NCI-H2081 (cell line): ENCODE results near the gene ORC4.
"Not testable (repeated sequence)": the region's sequence is repeated elsewhere in the genome, so short reads cannot be mapped to it uniquely, and the experiment has no call there.

Source experiments
- DNase-seq, 2 experiments: peaks; one replicate each; lab custom pipeline; 2025; lab: John Stamatoyannopoulos, UW

Gene ORC4

GRCh38 chr2:148014616-148015015 is 5.9 kb downstream of the ORC4 start:
- no peak for DNase-seq

- no peak for DNase-seq
Observed at GRCh38 chr2:148013876-148014275, 6.7 kb downstream of the ORC4 start.

GRCh38 chr2:148008411-148008810 is 12.1 kb downstream of the ORC4 start:
- DNase-seq: not testable (repeated sequence)

- no peak for DNase-seq
Observed at GRCh38 chr2:148007219-148007900, 13.2 kb downstream of the ORC4 start.

- no peak for DNase-seq
Observed at GRCh38 chr2:148006249-148007007, 14.1 kb downstream of the ORC4 start.

GRCh38 chr2:148002420-148002819 is 18.1 kb downstream of the ORC4 start:
- not testable (repeated sequence) for DNase-seq

- no peak for DNase-seq
Observed at GRCh38 chr2:148000095-148000494, 20.4 kb downstream of the ORC4 start.

GRCh38 chr2:147999126-147999525 is 21.4 kb downstream of the ORC4 start:
- no peak for DNase-seq

GRCh38 chr2:147998203-147998602 is 22.3 kb downstream of the ORC4 start:
- DNase-seq: no peak

- DNase-seq: no peak
Observed at GRCh38 chr2:147996828-147997227, 23.7 kb downstream of the ORC4 start.

GRCh38 chr2:147994965-147995364 is 25.6 kb downstream of the ORC4 start:
- DNase-seq: not testable (repeated sequence)

- DNase-seq: peak; percentile 15 to 29
Observed at GRCh38 chr2:147989809-147990403, 30.6 kb downstream of the ORC4 start.

- DNase-seq: no peak
Observed at GRCh38 chr2:147989102-147989501, 31.4 kb downstream of the ORC4 start.

- DNase-seq: no peak
Observed at GRCh38 chr2:147980940-147981528, 39.5 kb downstream of the ORC4 start.

- no peak for DNase-seq
Observed at GRCh38 chr2:147977679-147978078, 42.9 kb downstream of the ORC4 start.

- no peak for DNase-seq
Observed at GRCh38 chr2:147976102-147976501, 44.4 kb downstream of the ORC4 start.

GRCh38 chr2:147968571-147968970 is 52.0 kb downstream of the ORC4 start:
- no peak for DNase-seq

GRCh38 chr2:147952118-147952517 is 68.4 kb downstream of the ORC4 start:
- DNase-seq: no peak

- DNase-seq: no peak
Observed at GRCh38 chr2:147945660-147946059, 74.9 kb downstream of the ORC4 start.

- no peak for DNase-seq
Observed at GRCh38 chr2:147939313-147939712, 81.2 kb downstream of the ORC4 start.

GRCh38 chr2:147937744-147938349 is 82.7 kb downstream of the ORC4 start:
- peak; percentile 18 to 29 for DNase-seq

- no peak for DNase-seq
Observed at GRCh38 chr2:147934881-147935620, 85.5 kb downstream of the ORC4 start.
